Right renal pelvis (tissue), 4 donors: Measurements from ENCODE around the gene ABHD16B. TPM values are rescaled to one million over a fixed set of nuclear protein-coding genes. Genes with fewer than 3 reads are reported as not detected.
"Not testable (repeated sequence)": the region's sequence is repeated elsewhere in the genome, so short reads cannot be mapped to it uniquely, and the experiment has no call there.

Experiments used
- DNase-seq, 4 donors: peaks; one replicate each; pipeline ENCODE4 v3.0.0-alpha.2; 2013; ENCODE audit warnings: low read depth in 4 of 4, low spot score in 3 of 4, missing footprints in 1 of 4
- polyA plus RNA-seq, 4 donors: library from polyadenylated mRNA; unstranded; fragments of 120-200 nt; gene quantifications; one replicate each; pipeline ENCODE4 v1.2.1, GENCODE V29; 2013; ENCODE audit not compliant: insufficient read length in 4 of 4

The ABHD16B gene
- polyA plus RNA-seq, 4 donors = not detected

- DNase-seq = no peak
These were observed 27.4 kb upstream of the ABHD16B start for GRCh38 chr20:63833776-63834490.

DNA sequence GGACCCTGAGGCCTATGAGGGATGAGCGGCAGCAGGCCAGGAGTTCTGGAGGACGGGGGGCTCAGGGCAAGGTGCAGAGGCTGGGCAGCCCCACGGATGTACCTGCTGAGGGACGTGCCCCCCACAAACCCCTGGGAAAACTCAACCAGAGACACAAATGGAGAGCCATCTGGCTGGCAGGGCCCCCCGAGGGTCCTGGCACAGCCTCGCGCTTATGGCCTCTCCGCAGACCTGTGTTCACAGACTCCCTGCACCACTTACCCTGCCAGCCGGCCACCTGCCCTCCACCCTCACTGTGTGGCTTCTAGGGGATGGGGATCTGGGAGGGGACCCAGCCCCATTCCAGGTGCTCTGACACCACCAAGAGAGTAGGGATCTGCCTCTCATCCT lies 26.8 kb upstream of the ABHD16B start:
- DNase-seq = no peak

GRCh38 chr20:63835021-63835858 lies 26.1 kb upstream of the ABHD16B start:
- DNase-seq = peak; percentile 75 to 87 (median 84)

DNA sequence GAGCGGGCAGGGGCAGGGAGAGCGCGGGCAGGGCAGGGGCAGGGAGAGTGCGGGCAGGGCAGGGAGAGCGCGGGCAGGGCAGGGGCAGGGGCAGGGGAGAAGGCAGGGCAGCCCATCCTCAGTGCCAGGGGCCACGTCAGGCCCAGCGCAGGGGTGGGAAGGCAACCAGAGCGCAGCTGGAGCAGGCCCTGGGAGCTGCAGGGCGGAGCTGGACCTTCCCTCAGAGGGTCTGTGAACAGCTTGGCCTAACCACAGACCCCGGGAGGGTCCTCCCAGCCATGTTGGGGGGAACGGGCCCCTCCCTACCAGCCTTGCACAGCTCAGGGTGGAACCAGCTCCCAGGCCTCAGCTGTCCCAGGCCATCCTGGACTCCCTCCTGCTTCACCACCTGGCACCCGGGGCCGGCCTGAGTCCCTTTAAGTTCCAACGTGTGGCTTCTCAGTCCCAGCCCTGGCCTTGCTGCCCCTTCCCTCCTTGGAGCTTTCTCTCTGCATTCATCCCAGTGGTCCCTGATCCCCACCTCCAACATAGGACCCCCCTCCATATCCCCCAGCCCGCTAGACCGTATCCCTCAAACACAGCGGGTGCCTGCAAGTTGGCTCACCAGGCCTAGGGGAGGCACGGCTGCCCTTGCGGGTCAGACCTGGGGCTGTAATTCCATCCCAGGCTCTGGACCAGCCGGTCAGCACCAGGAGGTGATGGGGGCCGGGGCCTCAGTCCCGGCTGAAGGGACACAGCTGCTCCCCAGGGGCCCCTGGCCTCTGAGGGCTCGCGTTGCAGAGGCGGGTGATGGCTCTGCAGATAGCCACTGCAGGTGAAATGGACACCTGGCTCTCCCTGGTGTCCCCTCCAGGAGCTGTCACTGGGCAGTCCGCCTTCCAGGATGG lies 24.6 kb upstream of the ABHD16B start:
- DNase-seq = no peak

GRCh38 chr20:63837479-63837878 lies 23.8 kb upstream of the ABHD16B start:
- no peak for DNase-seq

DNA sequence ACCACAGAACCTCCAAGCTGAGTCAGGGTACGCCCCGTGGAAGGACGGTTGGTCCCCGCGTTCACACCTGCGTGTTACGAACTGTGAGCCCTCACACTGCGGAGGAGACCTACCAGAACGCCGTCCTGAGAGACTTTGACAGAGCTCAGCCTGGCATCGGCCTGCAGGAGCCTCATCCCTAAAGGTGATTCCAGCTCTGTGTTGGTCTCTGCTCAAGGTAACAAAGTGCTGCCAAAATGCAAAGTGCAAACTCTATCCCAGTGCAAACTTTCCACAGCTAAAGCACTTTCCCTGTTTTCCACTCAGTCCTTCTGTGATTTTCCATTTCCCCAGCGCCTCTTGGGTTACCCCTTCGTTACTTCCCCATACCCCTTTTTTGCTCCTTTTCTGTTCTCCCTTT lies 21.7 kb upstream of the ABHD16B start:
- DNase-seq = no peak

DNA sequence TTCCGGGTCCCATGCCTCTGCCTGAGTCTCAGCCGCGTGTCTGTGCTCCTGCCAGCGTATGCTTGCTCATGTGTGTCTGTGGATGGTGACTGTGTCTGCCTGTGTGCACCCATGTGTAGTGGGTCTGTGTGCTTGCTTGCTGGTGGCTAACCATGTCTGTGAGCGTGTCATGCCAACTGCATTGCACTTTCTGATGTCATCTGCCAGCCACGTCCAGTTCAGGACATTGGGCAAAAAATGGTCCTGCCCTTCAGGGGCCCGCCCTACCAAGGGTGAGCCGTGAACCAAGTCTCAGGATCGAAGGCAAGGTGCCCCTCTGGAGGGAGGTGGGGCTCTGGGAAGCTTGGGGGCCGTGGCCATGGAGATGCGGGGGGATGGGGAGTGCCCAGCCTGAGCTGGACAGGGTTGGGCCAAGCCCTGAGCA lies 20.9 kb upstream of the ABHD16B start:
- no peak for DNase-seq

DNA sequence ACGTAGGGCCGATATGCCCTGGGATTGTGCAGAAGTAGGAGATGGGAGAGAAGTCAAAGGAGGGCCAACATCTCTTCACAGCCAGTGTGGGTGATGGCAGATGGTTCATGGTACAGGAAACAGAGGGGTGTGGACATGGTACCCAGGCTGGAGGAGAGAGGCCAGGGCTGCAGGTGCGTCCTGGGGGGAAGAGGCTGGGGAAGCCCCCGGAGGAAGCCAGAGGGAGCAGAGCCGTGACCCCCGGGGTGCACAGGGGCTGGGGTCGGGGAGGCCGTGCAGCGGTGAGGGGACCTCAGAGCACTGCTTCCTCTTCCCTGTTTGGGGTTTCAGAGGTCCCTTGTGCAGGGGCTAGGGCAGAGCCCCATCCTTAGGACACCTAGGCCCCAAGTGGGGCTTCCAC lies 19.0 kb upstream of the ABHD16B start:
- no peak for DNase-seq

GRCh38 chr20:63843222-63843621 lies 18.1 kb upstream of the ABHD16B start:
- DNase-seq = no peak

- DNase-seq = no peak
These were observed 17.5 kb upstream of the ABHD16B start for GRCh38 chr20:63843778-63844177.

- no peak for DNase-seq
These were observed 16.7 kb upstream of the ABHD16B start for GRCh38 chr20:63844511-63844991.

DNA sequence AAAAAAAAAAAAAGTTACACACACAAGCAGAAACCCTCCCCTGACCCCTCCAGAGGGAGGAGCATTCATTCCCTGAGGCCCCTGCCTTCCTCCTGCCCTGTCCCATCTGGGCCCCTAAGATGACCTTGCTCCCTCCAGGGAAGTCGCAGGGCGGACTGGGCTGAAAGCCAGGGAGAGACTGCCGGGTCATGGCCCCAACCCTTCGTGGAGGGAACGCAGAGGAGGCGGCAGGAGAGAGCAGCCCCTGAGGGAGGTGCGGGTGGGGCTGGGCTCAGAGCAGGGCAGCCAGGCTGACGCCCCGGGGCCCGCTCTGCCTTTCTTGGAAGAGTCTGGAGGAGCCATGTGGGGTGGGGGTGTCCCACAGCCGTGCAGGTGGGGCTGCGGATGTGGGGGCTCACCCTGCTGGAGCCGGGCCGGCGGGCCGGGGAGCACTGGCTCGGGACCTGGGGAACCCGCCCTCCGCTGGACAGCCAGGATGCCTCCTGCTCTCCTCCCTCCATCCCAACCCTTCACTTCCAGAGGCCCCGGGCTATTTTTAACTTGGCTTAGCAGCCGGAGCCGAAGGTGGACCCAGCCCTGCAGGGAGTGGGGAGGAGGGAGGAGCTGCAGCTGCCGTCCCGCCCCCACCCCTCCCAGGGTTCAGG lies 15.0 kb upstream of the ABHD16B start:
- peak in 1 of 4 donors; percentile 73 for DNase-seq

DNA sequence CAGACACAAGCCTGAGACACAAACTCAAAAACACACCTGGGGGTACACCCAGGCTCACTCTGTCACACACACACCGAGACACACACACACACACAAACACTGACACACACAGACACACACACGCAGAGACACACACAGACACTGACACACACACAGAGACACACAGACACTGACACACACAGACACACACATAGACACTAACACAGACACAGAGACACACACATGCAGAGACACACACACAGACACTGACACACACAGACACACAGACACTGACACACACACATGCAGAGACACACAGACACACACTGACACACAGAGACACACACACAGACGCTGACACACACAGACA lies 14.4 kb upstream of the ABHD16B start:
- no peak for DNase-seq

GRCh38 chr20:63847237-63848002 lies 13.9 kb upstream of the ABHD16B start:
- no peak for DNase-seq

DNA sequence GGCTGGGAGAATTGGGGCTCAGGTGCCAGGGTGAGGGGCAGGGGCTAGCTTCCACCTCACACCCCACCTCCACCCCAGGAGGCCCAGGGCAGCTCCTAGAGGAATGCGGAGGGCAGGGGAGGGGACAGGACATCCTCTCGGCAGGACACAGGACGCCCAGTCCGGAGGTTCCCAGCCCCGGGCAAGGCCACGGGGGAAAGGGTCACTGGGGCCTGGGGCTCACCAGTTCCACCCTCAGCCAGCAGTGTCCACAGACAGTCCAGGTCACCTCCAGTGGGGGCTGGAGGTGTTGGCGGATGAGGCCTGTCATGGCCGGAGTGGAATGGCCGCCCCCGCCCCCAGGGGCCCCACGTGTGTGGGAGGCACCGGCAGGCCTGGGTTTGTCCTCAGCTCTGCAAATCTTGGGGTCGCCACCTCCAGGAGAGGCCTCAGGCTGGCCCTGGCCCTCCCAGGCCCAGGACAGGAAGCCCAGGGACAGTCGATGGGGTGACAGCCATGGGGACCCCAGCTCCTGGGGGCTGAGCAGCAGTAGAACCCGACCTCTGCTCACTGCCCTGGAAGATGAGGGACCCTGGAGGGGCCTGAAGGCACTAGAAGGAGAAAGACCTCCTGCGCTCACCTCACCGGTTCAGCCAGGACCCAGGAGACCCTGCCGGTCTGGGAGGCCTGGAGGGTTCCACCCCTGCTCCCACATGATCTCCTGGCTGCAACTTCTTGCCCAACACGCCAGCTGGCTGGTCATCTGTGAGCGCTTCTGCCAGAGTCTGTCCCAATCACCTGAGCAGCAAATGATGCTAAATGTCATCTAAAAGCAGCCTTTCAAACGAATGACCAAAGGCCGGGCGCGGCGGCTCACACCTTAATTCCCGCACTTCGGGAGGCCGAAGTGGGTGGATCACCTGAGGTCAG lies 13.0 kb upstream of the ABHD16B start:
- DNase-seq = no peak

DNA sequence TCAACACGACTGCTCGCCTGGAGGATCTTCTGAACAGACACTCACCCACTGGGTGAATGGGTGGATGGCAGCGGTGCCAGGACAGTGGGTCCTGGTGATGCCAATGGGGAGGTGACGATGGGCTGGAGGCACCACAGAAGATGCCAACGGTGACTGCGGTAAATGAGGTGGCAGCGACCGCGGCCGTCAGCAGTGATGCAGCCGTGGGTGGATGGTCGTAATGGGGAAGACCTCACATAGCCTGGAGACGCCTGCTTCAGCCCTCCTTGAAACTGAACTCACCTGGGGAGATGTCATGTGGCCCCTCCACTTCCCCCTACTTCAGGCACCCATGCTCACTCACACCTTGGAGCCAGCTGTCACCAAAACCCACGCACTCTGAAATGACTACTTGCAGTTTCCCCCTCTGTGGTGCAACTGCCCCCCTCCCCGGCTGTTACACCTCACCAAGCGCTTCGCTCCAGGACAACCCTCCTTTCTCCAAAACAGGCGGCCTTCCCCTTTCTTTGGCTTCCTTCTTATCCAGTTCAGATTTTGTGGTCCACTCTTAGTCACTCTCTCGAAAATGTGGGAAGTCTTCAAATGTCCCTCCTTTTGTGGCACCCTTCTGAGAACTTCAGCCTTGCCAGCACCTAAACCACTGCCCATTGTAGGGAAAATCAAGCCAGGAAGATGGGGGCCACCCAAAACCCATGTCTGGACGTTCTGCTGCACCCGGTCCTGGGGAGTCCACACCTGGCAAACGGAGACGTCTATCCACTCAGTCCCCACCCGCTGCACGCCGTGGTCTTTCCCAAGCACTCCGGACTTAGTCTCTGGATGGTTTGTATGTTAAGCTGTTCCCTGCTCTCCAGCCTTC lies 10.4 kb upstream of the ABHD16B start:
- DNase-seq = no peak

GRCh38 chr20:63851548-63851943 lies 9.8 kb upstream of the ABHD16B start:
- DNase-seq = not testable (repeated sequence)

- not testable (repeated sequence) for DNase-seq
These were observed 7.6 kb upstream of the ABHD16B start for GRCh38 chr20:63853733-63854068.
